Prostate gland (tissue), 2 donors: Measurements from ENCODE around the gene STX16. TPM values are rescaled to one million over a fixed set of nuclear protein-coding genes. Genes with fewer than 3 reads are reported as not detected.

Source experiments
- DNase-seq: peaks from one replicate; pipeline ENCODE4 v3.0.0-alpha.2; 2019; ENCODE audit warnings: low spot score
- H3K27ac ChIP-seq, 2 donors: fragments of 200-600 bp; sonication (generic); 2 replicates each; pipeline ENCODE4 v1.5.1; 2017 to 2019
- H3K27me3 ChIP-seq: fragments of 200-600 bp; sonication (generic); replicated peaks from 2 replicates; pipeline ENCODE4 v1.5.1; 2019; ENCODE audit not compliant: insufficient read depth
- H3K36me3 ChIP-seq, 2 donors: fragments of 200-600 bp; sonication (generic); 1 replicate in 1 of 2; 2 replicates in 1 of 2; pipeline versions ENCODE4 v1.5.1 to v1.8.1; 2017 to 2019
- H3K4me1 ChIP-seq: fragments of 200-600 bp; sonication (generic); replicated peaks from 2 replicates; pipeline ENCODE4 v1.5.1; 2019
- H3K4me3 ChIP-seq, 2 donors: fragments of 200-600 bp; sonication (generic); 2 replicates each; pipeline ENCODE4 v1.5.1; 2017 to 2019
- H3K9me3 ChIP-seq: fragments of 200-600 bp; sonication (generic); 2 replicates; pipeline ENCODE4 v1.5.1; 2017
- POLR2A ChIP-seq: fragments of 450-650 bp; IDR thresholded peaks from one replicate; pipeline ENCODE4 v1.6.1; 2016; ENCODE audit warnings: antibody characterized with exemption, mild to moderate bottlenecking
- POLR2AphosphoS5 ChIP-seq: sonication (generic); formaldehyde crosslinking; IDR thresholded peaks from one replicate; pipeline ENCODE4 v1.6.1; 2017; ENCODE audit warnings: antibody characterized with exemption
- WGBS: methylation state at CpG from one replicate; pipeline ENCODE4 v1.1.5; 2018; 5-methylcytosine and 5-hydroxymethylcytosine counted together
- intact Hi-C: fragments of 100-400 bp; cut with DNase I; formaldehyde crosslinking; loops from one replicate; pipeline ENCODE4 v1.14.2; 2022
- total RNA-seq, 2 donors: library from RNA; depleted of rRNA; stranded (reverse); fragments of >200 nt; gene quantifications; one replicate each; pipeline ENCODE4 v1.1.0, GENCODE V29; 2016
- TF ChIP-seq, protein P1 (sequence below), 4 experiments: fragments of 200-600 bp in 2 of 4; fragments of 450-650 bp in 2 of 4; sonication (generic) in 2 of 4; IDR thresholded peaks; 1 replicate in 3 of 4; 2 replicates in 1 of 4; pipeline ENCODE4 v1.5.1; 2016 to 2019; ENCODE audit warnings: antibody characterized with exemption in 4 of 4, mild to moderate bottlenecking in 2 of 4, moderate library complexity in 2 of 4

The STX16 gene
- total RNA-seq, 2 donors from 2014 or later, result 34.3 to 115 TPM

DNA sequence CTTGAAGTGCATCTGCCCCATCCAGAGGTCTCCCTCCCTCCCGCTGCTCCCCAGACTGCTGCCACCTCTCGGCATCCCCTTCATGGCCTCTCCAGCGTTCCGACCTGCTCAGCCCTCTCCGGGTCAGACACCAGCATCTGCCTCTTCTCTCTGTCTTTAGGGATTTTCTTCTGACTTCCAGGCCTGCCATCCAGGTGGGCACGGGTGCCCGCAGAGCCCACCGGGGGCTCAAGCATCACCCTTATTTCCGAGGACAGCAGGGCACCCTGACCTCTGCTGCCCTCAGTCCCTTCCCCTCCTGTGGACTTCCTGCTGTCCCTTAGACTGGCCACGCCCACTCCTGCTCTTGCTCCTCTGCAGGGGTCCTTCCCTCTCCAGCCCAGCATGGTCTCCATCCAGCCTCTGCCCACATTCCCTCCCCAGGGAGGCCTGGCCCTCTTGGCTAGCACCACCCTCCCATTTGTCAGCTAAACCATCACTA is 44.9 kb downstream of the STX16 start:
- Histone ChIP-seq H3K27ac (no peak overlapping the region), H3K9me3 (no peaks in the 10 kb centered on the region), H3K27me3 (no peaks in the 10 kb centered on the region), H3K4me3 (no peak overlapping the region), H3K36me3 (peaks cover 0 to 4% of the 10 kb centered on the region in 2 donors), H3K4me1 (peaks cover 8% of the 10 kb centered on the region)
- 93% methylated on average over 10 of the region's 10 CpGs for WGBS
- TF ChIP-seq POLR2A (no peak), POLR2AphosphoS5 (no peak)
- TF ChIP-seq, protein P1, sequence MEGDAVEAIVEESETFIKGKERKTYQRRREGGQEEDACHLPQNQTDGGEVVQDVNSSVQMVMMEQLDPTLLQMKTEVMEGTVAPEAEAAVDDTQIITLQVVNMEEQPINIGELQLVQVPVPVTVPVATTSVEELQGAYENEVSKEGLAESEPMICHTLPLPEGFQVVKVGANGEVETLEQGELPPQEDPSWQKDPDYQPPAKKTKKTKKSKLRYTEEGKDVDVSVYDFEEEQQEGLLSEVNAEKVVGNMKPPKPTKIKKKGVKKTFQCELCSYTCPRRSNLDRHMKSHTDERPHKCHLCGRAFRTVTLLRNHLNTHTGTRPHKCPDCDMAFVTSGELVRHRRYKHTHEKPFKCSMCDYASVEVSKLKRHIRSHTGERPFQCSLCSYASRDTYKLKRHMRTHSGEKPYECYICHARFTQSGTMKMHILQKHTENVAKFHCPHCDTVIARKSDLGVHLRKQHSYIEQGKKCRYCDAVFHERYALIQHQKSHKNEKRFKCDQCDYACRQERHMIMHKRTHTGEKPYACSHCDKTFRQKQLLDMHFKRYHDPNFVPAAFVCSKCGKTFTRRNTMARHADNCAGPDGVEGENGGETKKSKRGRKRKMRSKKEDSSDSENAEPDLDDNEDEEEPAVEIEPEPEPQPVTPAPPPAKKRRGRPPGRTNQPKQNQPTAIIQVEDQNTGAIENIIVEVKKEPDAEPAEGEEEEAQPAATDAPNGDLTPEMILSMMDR (IDR thresholded peaks at IDR 0.05), result no peak
- DNase-seq, result no peak
- intact Hi-C loops, result loop anchor here (10.0 kb wide), 1 partner anchor 461 kb away; no protein-coding TSS in a partner anchor

DNA sequence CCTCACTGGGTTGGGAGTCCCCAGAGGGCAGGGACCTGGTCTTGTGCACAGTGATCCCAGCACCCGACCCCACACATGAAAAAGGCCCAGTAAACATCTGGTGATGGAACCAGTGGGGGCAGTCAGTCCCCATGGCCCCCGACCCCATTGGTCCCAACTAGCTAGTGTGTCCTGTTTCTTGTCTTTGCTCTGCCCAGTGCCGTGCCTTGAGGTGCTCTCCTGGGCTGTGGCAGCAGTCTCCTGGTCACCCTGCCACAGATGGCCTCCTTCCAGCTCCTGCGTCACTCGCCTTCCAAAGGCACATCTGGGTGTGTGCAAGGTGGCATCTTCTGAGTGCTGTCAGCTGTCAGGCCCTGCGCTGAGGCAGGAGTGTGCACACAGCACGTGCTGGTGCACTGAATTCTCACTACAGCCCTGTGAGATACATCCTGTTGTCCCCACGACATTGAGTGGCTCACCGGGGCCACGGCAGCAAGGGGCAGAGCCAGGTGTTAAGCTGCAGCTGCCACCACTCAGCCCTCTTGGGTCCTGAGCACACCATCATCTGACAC is 45.4 kb downstream of the STX16 start:
- intact Hi-C loops, result loop anchor here (10.0 kb wide), 1 partner anchor 462 kb away; no protein-coding TSS in a partner anchor
- peaks cover 0 to 4% of the 10 kb centered on the region in 2 donors for H3K36me3 ChIP-seq
- no peak overlapping the region for H3K27ac ChIP-seq
- H3K4me3 ChIP-seq, result no peak overlapping the region
- peaks cover 8% of the 10 kb centered on the region for H3K4me1 ChIP-seq
- DNase-seq, result no peak
- H3K27me3 ChIP-seq, result no peaks in the 10 kb centered on the region
- TF ChIP-seq POLR2A, result no peak
- no peak for TF ChIP-seq POLR2AphosphoS5
- TF ChIP-seq, protein P1 (IDR thresholded peaks at IDR 0.05), result no peak
- no peaks in the 10 kb centered on the region for H3K9me3 ChIP-seq
- WGBS, result 86% methylated on average over 10 of the region's 10 CpGs

DNA sequence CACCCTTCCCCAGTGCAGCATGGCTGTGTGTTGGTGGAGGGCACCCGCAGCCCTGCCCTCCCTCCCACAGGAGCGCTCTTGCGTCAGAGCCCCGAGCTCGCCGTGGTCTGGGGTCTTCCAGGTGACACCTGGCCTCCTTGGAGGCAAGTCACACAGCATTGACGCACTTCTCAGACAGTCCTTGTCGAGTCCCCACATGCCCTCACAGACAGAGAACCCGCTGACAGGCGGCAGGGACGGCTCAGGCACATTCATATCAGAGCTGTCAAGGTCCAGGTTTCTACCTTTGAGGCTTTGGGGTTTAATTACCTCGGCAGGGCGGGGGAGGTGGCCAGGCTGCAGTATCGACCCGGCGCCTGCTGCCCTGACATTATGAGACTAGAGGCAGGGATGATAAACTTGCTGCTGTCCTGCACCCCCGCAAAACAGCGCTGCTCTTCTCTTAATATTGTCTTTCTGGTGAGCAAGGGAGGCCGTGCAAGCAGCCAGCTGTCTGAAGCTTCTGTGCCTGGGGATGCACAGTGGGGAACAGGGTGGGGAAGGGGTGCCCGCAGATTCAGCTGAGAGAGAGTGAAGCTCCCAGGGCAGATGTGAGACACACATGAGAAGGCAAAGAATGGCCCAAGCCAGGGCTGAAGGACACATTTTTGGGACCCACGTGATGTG is 46.3 kb downstream of the STX16 start:
- Histone ChIP-seq H3K4me1 (peaks cover 8% of the 10 kb centered on the region), H3K36me3 (peaks cover 0 to 4% of the 10 kb centered on the region in 2 donors), H3K4me3 (no peak overlapping the region), H3K27ac (no peak overlapping the region), H3K27me3 (no peaks in the 10 kb centered on the region), H3K9me3 (no peaks in the 10 kb centered on the region)
- intact Hi-C loops, result loop anchor here (10.0 kb wide), 1 partner anchor 463 kb away; no protein-coding TSS in a partner anchor
- TF ChIP-seq, protein P1 (IDR thresholded peaks at IDR 0.05), result no peak
- TF ChIP-seq POLR2AphosphoS5 (no peak), POLR2A (no peak)
- DNase-seq, result no peak
- WGBS, result 80% methylated on average over 21 of the region's 21 CpGs

GRCh38 chr20:58697867-58698703 is 47.0 kb downstream of the STX16 start:
- no peak overlapping the region for H3K27ac ChIP-seq

More at GRCh38 chr20:58697867-58698703, 47.0 kb downstream of the STX16 start:
- H3K4me3 ChIP-seq, result no peak overlapping the region
- H3K27me3 ChIP-seq, result no peaks in the 10 kb centered on the region
- intact Hi-C loops, result loop anchor here (10.0 kb wide), 1 partner anchor 463 kb away; no protein-coding TSS in a partner anchor
- H3K36me3 ChIP-seq, result peaks cover 0 to 4% of the 10 kb centered on the region in 2 donors
- H3K4me1 ChIP-seq, result peaks cover 8% of the 10 kb centered on the region
- 92% methylated on average over 14 of the region's 15 CpGs for WGBS
- TF ChIP-seq POLR2AphosphoS5, result no peak
- TF ChIP-seq, protein P1 (IDR thresholded peaks at IDR 0.05), result no peak
- TF ChIP-seq POLR2A, result no peak
- DNase-seq, result no peak
- H3K9me3 ChIP-seq, result no peaks in the 10 kb centered on the region
